HG02970 (cell line): ENCODE data around the gene NRN1.
"Not testable (repeated sequence)": the region's sequence is repeated elsewhere in the genome, so short reads cannot be mapped to it uniquely, and the experiment has no call there.

ENCODE experiments used
- ATAC-seq: cut with Tn5 transposase; IDR thresholded peaks from one replicate; pipeline ENCODE4 v1.9.1; 2021; ENCODE audit warnings: mild to moderate bottlenecking, moderate library complexity, moderate number of reproducible peaks; ENCODE audit not compliant: unreplicated experiment, low FRiP score

NRN1 gene

GRCh38 chr6:5984150-5985089, 22.3 kb downstream of the NRN1 start:
- ATAC-seq, result no peak

- no peak for ATAC-seq
Observed at GRCh38 chr6:5981126-5982026, 25.3 kb downstream of the NRN1 start.

DNA sequence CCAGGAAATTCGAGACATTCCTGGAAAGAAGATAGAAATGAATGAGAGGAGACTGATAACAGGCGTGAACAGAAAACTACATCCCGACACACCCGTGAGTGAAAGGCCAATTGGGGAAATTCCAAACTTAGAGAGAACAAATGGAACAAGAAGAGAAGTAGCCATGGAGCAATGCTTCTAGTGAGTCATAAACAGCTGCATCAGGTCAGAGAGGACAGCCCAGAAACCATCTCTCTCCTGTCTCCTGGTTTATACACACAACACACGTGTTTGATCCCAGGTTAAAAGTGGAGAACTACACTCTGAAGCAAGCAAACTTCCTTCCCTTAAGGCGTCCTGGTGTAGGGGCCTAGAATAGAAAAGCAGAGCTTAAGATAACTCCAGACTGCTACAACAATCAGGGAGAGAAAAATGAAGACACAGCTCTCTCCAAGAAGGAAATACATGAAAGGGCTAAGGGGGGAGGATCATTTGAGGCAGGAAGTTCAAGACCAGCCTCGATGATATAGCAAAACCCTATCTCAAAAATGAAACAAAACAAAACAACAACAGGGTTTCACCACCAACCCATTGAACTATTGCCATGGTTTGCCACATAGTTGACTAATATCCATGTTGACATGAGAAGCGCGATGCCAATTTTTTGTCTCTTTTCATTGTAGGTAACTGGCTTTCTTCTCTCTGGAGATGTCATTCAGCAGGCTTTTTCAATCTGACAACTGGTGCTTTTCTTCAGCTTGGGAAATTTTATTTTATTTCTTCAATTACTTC, 26.9 kb downstream of the NRN1 start:
- ATAC-seq, result no peak

DNA sequence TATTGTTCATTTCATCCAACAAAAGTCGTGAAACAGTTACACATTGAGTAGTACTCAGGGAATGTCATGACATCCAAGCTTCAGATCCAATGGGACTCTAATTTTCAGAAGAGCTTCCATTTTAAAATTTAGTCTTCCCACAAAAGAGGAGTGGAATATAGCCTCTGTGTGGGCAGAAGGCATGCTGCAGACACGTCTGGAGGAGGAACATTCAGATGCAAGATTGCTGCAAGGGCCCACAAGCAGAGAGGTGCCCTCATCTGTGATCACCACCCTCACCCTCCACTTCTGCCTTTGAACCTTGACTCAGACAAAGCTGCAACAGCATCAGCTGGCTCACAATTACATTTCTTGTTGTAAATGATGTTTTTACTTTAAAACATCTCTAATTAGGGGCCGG, 29.9 kb downstream of the NRN1 start:
- ATAC-seq, result no peak

GRCh38 chr6:5968817-5969734, 37.6 kb downstream of the NRN1 start:
- ATAC-seq, result no peak

DNA sequence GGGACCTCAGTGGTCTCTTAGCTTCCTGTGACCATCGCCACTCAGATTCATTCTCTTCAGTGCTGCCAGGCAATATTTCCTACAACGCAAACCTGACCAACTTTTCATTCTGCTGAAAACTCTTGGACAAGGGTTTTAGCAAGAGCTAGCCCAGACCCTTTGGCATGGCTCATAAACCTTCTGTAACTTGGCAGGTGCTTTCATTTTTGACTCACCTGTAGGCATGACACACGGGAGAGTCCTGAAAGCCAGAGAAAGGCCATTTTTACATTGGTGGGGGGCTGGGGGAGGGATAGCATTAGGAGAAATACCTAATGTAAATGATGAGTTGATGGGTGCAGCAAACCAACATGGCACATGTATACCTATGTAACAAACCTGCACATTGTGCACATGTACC, 38.7 kb downstream of the NRN1 start:
- not testable (repeated sequence) for ATAC-seq

DNA sequence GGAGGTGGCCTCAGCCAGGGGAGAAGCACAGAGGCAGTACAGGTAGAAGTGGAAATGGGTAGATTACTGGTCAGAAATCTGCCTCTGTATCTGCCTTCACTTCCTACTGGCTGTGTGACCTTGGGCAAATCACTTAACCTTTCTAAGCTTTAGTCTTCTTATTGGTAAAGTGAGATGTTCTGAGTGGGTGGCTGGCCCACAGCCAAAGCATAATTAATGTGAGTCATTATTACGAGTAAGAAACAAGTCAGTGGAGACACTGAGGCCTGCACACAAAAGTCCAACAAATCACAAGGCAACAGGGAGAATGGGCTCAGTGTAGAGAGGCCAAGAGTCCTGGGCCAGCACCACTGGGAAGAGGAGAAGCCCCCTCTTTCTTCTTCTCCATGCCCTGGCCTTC, 39.1 kb downstream of the NRN1 start:
- no peak for ATAC-seq

- ATAC-seq, result no peak
Observed at GRCh38 chr6:5962794-5963193, 43.9 kb downstream of the NRN1 start.

DNA sequence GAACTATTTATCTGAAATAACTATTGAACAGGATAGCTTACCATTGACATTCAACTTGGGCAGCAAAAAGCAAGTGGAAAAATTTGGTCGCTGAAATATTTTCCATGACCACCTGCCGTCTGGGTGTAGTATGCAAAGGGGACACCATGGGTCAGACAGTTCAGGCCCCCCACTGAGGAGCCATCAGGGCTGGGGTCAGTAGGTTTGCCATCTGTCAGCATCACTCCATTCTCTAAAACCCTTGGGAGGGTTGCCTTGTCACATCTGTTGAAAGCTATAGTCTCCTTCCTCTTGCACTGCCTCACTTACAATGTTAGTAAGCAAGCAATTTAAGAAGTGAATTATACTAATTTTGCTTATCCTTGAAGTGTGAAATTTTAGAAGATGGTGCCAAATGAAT, 44.9 kb downstream of the NRN1 start:
- ATAC-seq, result no peak

- ATAC-seq, result no peak
Observed at GRCh38 chr6:5960456-5960855, 46.3 kb downstream of the NRN1 start.

- ATAC-seq, result no peak
Observed at GRCh38 chr6:5958921-5959320, 47.8 kb downstream of the NRN1 start.

- no peak for ATAC-seq
Observed at GRCh38 chr6:5956939-5957338, 49.8 kb downstream of the NRN1 start.

DNA sequence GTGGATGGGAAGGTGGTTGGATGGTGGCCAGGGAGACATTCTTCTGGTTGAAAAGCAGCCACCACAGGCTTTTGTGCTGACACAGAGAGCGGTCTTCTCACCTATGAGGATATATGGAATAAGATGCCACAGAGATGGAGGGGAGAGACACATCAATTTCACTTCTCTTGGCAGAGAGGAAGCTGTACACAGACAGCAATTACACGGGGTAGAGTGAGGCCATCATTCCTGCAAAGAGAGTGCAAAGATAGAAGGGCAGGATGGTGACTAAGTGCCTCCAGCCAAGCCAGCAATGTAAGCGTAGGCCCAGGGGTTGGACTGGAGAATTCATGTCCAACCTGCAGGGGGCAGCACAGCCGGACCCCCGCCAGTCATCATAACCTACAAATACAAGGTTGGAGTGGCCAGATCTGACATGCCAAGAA, 56.4 kb downstream of the NRN1 start:
- ATAC-seq, result no peak
